Neural crest cell (in vitro differentiated cells): ENCODE results near the gene RFTN1. TPM values are rescaled to one million over a fixed set of nuclear protein-coding genes. Genes with fewer than 3 reads are reported as not detected.

Experiments
- DNase-seq: peaks from one replicate; pipeline ENCODE4 v3.0.0; 2021; ENCODE audit warnings: low read depth, mixed read lengths, low spot score
- H3K27ac Mint-ChIP-seq: one replicate; pipeline ENCODE4 v1.8.0; 2021; ENCODE audit warnings: mild to moderate bottlenecking, mixed read lengths; ENCODE audit not compliant: unreplicated experiment
- H3K27me3 Mint-ChIP-seq: 2 replicates; pipeline ENCODE4 v1.8.0; 2021; ENCODE audit warnings: low read depth, mild to moderate bottlenecking, mixed read lengths
- H3K36me3 Mint-ChIP-seq: 2 replicates; pipeline ENCODE4 v1.8.0; 2021; ENCODE audit warnings: low read depth, mild to moderate bottlenecking, mixed read lengths
- H3K4me1 Mint-ChIP-seq: 2 replicates; pipeline ENCODE4 v1.8.0; 2021; ENCODE audit warnings: mixed read lengths
- H3K4me3 Mint-ChIP-seq: one replicate; pipeline ENCODE4 v1.8.0; 2021; ENCODE audit warnings: mild to moderate bottlenecking, mixed read lengths
- H3K9me3 Mint-ChIP-seq: 2 replicates; pipeline ENCODE4 v1.8.0; 2021; ENCODE audit warnings: mixed read lengths
- total RNA-seq: library from RNA; stranded (reverse); gene quantifications from 2 replicates; pipeline ENCODE4 v1.2.1, GENCODE V29; 2021
- TF ChIP-seq, protein P1 (sequence below): fragments of 200-600 bp; sonication (generic); conservative IDR thresholded peaks from 2 replicates; pipeline ENCODE4 v1.5.0; 2021; ENCODE audit warnings: antibody characterized with exemption, mild to moderate bottlenecking

Gene RFTN1
- total RNA-seq, 1 donor from 2014 or later = 2.0 TPM

DNA sequence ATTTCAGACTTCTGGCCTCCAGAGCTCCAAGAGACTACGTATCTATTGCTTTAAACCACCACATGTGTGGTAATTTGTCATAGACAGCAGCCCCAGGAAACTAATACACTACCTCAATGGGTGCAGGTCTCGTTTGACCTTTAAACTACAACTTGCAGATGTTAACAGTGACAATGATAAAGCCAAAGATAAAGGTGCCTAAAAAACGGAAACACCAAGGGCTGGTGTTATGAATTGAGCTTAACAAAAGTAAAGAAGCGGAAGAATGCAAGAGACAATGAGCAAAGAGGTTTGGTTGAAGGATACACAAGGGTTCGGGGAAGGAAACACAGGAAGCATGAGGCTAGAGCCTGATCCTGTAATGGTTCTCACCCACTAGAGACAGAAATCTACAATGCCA, 50.8 kb downstream of the RFTN1 start:
- H3K9me3 Mint-ChIP-seq = no peaks in the 10 kb centered on the region
- no peak for DNase-seq
- H3K4me3 Mint-ChIP-seq = no peak overlapping the region
- H3K4me1 Mint-ChIP-seq = no peaks in the 10 kb centered on the region
- no peaks in the 10 kb centered on the region for H3K36me3 Mint-ChIP-seq
- TF ChIP-seq, protein P1, sequence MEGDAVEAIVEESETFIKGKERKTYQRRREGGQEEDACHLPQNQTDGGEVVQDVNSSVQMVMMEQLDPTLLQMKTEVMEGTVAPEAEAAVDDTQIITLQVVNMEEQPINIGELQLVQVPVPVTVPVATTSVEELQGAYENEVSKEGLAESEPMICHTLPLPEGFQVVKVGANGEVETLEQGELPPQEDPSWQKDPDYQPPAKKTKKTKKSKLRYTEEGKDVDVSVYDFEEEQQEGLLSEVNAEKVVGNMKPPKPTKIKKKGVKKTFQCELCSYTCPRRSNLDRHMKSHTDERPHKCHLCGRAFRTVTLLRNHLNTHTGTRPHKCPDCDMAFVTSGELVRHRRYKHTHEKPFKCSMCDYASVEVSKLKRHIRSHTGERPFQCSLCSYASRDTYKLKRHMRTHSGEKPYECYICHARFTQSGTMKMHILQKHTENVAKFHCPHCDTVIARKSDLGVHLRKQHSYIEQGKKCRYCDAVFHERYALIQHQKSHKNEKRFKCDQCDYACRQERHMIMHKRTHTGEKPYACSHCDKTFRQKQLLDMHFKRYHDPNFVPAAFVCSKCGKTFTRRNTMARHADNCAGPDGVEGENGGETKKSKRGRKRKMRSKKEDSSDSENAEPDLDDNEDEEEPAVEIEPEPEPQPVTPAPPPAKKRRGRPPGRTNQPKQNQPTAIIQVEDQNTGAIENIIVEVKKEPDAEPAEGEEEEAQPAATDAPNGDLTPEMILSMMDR = no peak
- H3K27ac Mint-ChIP-seq = no peak overlapping the region
- no peaks in the 10 kb centered on the region for H3K27me3 Mint-ChIP-seq

DNA sequence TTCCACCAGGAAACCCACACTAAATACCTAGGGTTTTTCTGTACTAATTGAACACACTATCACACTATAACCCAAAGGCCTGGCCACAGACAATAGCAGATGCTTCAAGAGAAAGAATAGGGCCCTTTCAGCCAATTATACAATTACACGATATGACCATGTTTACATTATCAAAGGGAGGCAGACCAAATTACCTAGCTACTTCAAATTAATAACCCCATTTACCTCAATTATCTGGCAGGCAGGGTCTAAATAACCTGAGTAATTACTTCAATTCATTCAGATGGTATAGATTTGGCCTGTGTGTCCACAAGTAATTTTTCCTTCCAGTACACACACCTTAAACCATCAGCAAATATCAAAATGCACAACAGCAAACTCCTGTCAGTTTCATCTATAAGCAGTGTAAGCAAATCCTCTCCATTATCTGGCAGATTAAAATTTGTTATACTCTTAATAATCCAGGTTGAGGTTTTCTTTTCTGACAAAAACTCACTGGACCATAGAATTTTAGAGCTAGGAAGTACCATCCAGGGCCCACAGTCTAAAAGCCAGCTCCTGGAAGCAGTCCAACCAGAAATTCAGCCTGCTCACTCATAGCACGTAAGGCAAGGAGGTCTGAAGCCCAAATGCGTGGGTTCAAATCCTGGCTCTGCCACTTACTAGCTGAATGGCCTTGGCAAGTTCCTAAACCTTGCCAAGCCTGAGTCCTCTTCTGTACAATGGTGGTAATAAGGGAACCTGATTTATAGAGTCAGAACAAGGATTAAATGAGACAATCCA, 51.8 kb downstream of the RFTN1 start:
- no peak for DNase-seq
- H3K36me3 Mint-ChIP-seq = no peaks in the 10 kb centered on the region
- H3K27ac Mint-ChIP-seq = no peak overlapping the region
- TF ChIP-seq, protein P1 = no peak
- no peaks in the 10 kb centered on the region for H3K27me3 Mint-ChIP-seq
- no peaks in the 10 kb centered on the region for H3K4me1 Mint-ChIP-seq
- no peak overlapping the region for H3K4me3 Mint-ChIP-seq
- H3K9me3 Mint-ChIP-seq = no peaks in the 10 kb centered on the region

DNA sequence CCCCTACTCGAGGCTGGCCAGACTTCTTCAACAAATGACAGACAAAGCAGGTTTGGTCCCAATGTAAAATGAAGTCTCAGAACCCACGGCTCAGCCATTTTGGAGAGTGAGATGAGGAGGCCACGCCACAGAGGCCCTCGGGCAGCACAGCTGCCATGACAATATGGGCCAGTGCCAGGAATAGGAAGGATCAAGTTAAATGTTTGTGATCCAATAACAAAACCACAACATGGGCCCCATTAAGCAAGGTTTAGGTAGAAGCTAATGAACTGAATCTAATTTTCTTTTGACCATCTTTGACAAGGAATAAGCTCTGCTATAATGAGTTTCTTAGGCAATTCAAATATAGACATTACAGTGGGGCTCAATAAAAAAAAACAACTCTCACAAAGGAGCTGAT, 52.6 kb downstream of the RFTN1 start:
- Mint-ChIP-seq H3K27ac (no peak overlapping the region), H3K4me1 (no peaks in the 10 kb centered on the region), H3K27me3 (no peaks in the 10 kb centered on the region), H3K9me3 (no peaks in the 10 kb centered on the region), H3K4me3 (no peak overlapping the region), H3K36me3 (no peaks in the 10 kb centered on the region)
- TF ChIP-seq, protein P1 = no peak
- DNase-seq = no peak

DNA sequence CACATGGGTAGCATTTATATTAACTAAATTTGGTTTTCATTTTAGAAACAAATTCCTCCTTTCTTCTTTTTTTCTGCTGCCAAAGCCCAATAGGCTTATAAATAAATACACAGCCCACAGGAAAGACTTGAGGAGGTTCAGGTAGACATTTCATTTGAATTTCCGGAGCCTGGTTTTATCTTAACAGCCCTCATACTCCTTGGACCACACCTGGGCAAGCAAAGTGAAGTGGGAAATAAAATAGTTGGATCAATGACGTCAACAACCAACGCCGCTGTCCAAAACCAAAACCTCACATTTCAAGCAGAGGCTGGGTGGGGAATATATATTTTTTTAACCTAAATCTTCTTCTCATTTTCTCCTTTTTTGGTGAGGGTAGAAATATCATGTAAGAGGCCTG, 53.2 kb downstream of the RFTN1 start:
- Mint-ChIP-seq H3K4me1 (no peaks in the 10 kb centered on the region), H3K9me3 (no peaks in the 10 kb centered on the region), H3K4me3 (no peak overlapping the region), H3K27me3 (no peaks in the 10 kb centered on the region), H3K36me3 (no peaks in the 10 kb centered on the region), H3K27ac (no peak overlapping the region)
- no peak for DNase-seq
- TF ChIP-seq, protein P1 = no peak

DNA sequence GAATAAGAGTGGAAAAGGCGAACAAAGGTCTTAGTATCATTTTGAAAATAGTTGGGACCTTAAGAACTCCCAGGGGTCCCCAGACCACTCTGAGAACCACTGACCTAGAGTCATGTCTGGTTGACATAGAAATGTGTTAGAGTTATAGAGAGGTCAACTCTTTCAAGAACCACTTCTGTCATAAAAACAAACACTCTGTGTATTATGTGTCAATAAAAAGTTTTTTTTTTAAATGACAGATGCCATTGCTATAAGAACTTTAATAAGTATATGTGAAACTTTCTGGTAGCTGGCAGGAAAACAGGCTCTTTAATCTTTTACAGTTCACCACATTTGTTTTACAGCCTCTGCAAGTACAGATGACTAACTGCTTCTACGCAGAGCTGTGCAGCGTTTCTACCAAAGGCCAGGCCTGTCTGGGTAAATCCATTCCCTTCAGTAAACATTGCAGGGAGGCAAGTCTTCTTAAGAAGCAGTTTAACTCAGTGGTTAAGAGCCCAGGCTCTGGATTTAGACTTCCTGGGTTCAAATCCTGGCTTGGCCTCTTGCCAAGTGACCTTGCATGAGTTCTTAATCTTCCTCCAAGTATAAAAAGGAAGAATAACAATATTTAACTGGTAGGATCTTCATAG, 56.6 kb downstream of the RFTN1 start:
- no peaks in the 10 kb centered on the region for H3K4me1 Mint-ChIP-seq
- H3K9me3 Mint-ChIP-seq = no peaks in the 10 kb centered on the region
- H3K36me3 Mint-ChIP-seq = no peaks in the 10 kb centered on the region
- H3K4me3 Mint-ChIP-seq = no peak overlapping the region
- TF ChIP-seq, protein P1 = no peak
- H3K27me3 Mint-ChIP-seq = no peaks in the 10 kb centered on the region
- no peak for DNase-seq
- H3K27ac Mint-ChIP-seq = no peak overlapping the region
